SK-N-SH treated with all-trans-retinoic acid at 6 μM for 48 hours (cell line): ENCODE results near the gene SCO1.

Experiments used
- ATAC-seq: fragments of 200-7000 bp; cut with Tn5 transposase; 3 replicates; pipeline ENCODE4 v1.9.1; 2020; ENCODE audit warnings: mild to moderate bottlenecking, moderate library complexity
- BACH2 ChIP-seq: fragments of 250-450 bp; sonication (Bioruptor Pico); IDR thresholded peaks from 2 replicates; pipeline ENCODE4 v1.9.0; 2021; ENCODE audit warnings: mild to moderate bottlenecking, borderline replicate concordance
- CSDC2 ChIP-seq: fragments of 250-450 bp; sonication (Bioruptor Pico); IDR thresholded peaks from 2 replicates; pipeline ENCODE4 v1.5.0; 2020; ENCODE audit warnings: mild to moderate bottlenecking, moderate library complexity
- ESRRG ChIP-seq: fragments of 250-450 bp; sonication (Bioruptor Pico); IDR thresholded peaks from 2 replicates; pipeline ENCODE4 v1.6.1; 2021; ENCODE audit warnings: mild to moderate bottlenecking
- GLIS3 ChIP-seq: fragments of 250-450 bp; sonication (Bioruptor Pico); IDR thresholded peaks from 2 replicates; pipeline ENCODE4 v1.5.0; 2020; ENCODE audit warnings: mild to moderate bottlenecking, moderate library complexity
- ISL1 ChIP-seq: fragments of 250-450 bp; sonication (Bioruptor Pico); IDR thresholded peaks from 2 replicates; pipeline ENCODE4 v2.1.2; 2022; ENCODE audit warnings: mild to moderate bottlenecking, moderate library complexity
- OSR1 ChIP-seq: fragments of 250-450 bp; sonication (Bioruptor Pico); IDR thresholded peaks from 2 replicates; pipeline ENCODE4 v1.8.0; 2022; ENCODE audit warnings: moderate library complexity, mild to moderate bottlenecking, inconsistent platforms
- PPARA ChIP-seq: fragments of 250-450 bp; sonication (Bioruptor Pico); IDR thresholded peaks from 2 replicates; pipeline ENCODE4 v1.5.0; 2020; ENCODE audit warnings: mild to moderate bottlenecking, borderline replicate concordance
- RARB ChIP-seq: fragments of 250-450 bp; sonication (Bioruptor Pico); IDR thresholded peaks from 2 replicates; pipeline ENCODE4 v1.8.0; 2021; ENCODE audit warnings: mild to moderate bottlenecking, moderate library complexity
- SNAI2 ChIP-seq: fragments of 250-450 bp; sonication (Bioruptor Pico); IDR thresholded peaks from 2 replicates; pipeline ENCODE4 v1.5.0; 2020; ENCODE audit warnings: mild to moderate bottlenecking, moderate library complexity
- TCF4 ChIP-seq: fragments of 250-450 bp; sonication (Bioruptor Pico); IDR thresholded peaks from 2 replicates; pipeline ENCODE4 v1.8.0; 2021; ENCODE audit warnings: mild to moderate bottlenecking, moderate library complexity, borderline replicate concordance
- TOX ChIP-seq: fragments of 250-450 bp; sonication (Bioruptor Pico); IDR thresholded peaks from 2 replicates; pipeline ENCODE4 v1.8.0; 2021; ENCODE audit warnings: mild to moderate bottlenecking, moderate library complexity, borderline replicate concordance
- ZC3H10 ChIP-seq: fragments of 250-450 bp; sonication (Bioruptor Pico); IDR thresholded peaks from 2 replicates; pipeline ENCODE4 v1.5.1; 2021; ENCODE audit warnings: mild to moderate bottlenecking, moderate library complexity
- ZFP3 ChIP-seq: fragments of 250-450 bp; sonication (Bioruptor Pico); IDR thresholded peaks from 2 replicates; pipeline ENCODE4 v1.5.0; 2020; ENCODE audit warnings: mild to moderate bottlenecking, moderate library complexity
- ZFP30 ChIP-seq: fragments of 450-650 bp; formaldehyde crosslinking; IDR thresholded peaks from 2 replicates; pipeline ENCODE4 v1.5.0; 2022; ENCODE audit warnings: mild to moderate bottlenecking, moderate library complexity
- ZNF565 ChIP-seq: fragments of 450-650 bp; formaldehyde crosslinking; conservative IDR thresholded peaks from 2 replicates; pipeline ENCODE4 v1.5.0; 2020; ENCODE audit warnings: low read depth, mild to moderate bottlenecking, moderate library complexity
- ZNF70 ChIP-seq: fragments of 450-650 bp; formaldehyde crosslinking; IDR thresholded peaks from 2 replicates; pipeline ENCODE4 v1.5.0; 2020; ENCODE audit warnings: mild to moderate bottlenecking, moderate library complexity
- ZNF8 ChIP-seq: fragments of 450-650 bp; formaldehyde crosslinking; IDR thresholded peaks from 2 replicates; pipeline ENCODE4 v1.5.0; 2020; ENCODE audit warnings: mild to moderate bottlenecking, moderate library complexity
- TF ChIP-seq, protein P1 (sequence below): fragments of 250-450 bp; sonication (Bioruptor Pico); IDR thresholded peaks from 2 replicates; pipeline ENCODE4 v1.5.1; 2021; ENCODE audit warnings: mild to moderate bottlenecking, moderate library complexity
- TF ChIP-seq, protein P2 (sequence below): fragments of 250-450 bp; sonication (Bioruptor Pico); IDR thresholded peaks from 2 replicates; pipeline ENCODE4 v1.5.0; 2020; ENCODE audit warnings: mild to moderate bottlenecking, moderate library complexity
- TF ChIP-seq, protein P3 (sequence below): fragments of 250-450 bp; sonication (Bioruptor Pico); IDR thresholded peaks from 2 replicates; pipeline ENCODE4 v1.5.1; 2020; ENCODE audit warnings: low read depth, mild to moderate bottlenecking, moderate library complexity
- TF ChIP-seq, protein P4 (sequence below): fragments of 250-450 bp; sonication (Bioruptor Pico); IDR thresholded peaks from 2 replicates; pipeline ENCODE4 v1.8.0; 2020; ENCODE audit warnings: mild to moderate bottlenecking, moderate library complexity, borderline replicate concordance
- TF ChIP-seq, protein P5 (sequence below): fragments of 250-450 bp; sonication (Bioruptor Pico); IDR thresholded peaks from 2 replicates; pipeline ENCODE4 v1.8.0; 2021; ENCODE audit warnings: low read depth, mild to moderate bottlenecking, moderate library complexity, borderline replicate concordance

The SCO1 gene

DNA sequence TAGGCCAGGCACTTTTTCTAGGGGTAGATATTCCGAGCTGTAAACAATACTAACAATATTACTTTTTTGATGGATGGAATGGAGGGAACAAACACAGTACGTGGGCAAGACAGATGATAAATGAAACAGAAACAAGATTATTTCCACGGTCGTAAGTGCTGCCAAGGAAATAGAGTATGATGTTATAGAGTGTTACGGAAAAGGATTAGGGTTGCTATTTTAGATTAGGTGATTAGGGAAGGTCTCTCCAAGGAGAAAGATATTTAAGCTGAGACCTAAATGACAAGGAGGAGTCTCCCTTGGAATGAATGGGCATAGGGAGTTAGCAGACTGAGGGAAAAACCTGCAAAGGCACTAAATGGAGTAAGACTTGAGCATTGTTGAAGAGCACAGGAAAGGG is 8.4 kb upstream of the SCO1 start (continued):
- TF ChIP-seq, protein P1, sequence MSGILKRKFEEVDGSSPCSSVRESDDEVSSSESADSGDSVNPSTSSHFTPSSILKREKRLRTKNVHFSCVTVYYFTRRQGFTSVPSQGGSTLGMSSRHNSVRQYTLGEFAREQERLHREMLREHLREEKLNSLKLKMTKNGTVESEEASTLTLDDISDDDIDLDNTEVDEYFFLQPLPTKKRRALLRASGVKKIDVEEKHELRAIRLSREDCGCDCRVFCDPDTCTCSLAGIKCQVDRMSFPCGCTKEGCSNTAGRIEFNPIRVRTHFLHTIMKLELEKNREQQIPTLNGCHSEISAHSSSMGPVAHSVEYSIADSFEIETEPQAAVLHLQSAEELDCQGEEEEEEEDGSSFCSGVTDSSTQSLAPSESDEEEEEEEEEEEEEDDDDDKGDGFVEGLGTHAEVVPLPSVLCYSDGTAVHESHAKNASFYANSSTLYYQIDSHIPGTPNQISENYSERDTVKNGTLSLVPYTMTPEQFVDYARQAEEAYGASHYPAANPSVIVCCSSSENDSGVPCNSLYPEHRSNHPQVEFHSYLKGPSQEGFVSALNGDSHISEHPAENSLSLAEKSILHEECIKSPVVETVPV (CRISPR knock-in tag): no peak
- no peak for TF ChIP-seq TCF4
- no peak for TF ChIP-seq ZFP30 (CRISPR knock-in tag)
- TF ChIP-seq ZNF8 (CRISPR knock-in tag): no peak

DNA sequence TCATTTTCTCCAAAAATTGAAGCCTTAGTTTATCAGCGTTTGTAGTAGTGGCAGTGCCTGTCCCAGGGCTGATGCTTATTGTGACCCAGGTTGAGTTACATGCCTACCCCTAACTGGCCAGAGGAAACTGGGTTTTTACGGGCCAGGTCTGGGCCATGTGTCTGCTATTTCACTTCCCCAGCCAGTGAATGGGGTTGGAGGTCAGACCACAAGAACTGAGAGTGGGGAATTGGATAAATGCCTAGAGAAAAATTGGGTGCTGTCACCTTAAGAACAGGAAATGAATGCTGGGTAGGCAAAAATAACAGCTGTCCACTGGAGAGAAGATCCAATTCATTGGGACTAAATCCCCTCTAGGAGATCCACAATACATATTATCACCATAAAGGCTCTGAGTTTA is 5.2 kb upstream of the SCO1 start:
- no peak for ATAC-seq
- TF ChIP-seq OSR1 (CRISPR knock-in tag): no peak
- TF ChIP-seq ESRRG (CRISPR knock-in tag): no peak
- no peak for TF ChIP-seq ZNF70
- TF ChIP-seq ZFP3: no peak
- no peak for TF ChIP-seq ZFP30 (CRISPR knock-in tag)
- TF ChIP-seq ZNF565: no peak
- TF ChIP-seq, protein P2, sequence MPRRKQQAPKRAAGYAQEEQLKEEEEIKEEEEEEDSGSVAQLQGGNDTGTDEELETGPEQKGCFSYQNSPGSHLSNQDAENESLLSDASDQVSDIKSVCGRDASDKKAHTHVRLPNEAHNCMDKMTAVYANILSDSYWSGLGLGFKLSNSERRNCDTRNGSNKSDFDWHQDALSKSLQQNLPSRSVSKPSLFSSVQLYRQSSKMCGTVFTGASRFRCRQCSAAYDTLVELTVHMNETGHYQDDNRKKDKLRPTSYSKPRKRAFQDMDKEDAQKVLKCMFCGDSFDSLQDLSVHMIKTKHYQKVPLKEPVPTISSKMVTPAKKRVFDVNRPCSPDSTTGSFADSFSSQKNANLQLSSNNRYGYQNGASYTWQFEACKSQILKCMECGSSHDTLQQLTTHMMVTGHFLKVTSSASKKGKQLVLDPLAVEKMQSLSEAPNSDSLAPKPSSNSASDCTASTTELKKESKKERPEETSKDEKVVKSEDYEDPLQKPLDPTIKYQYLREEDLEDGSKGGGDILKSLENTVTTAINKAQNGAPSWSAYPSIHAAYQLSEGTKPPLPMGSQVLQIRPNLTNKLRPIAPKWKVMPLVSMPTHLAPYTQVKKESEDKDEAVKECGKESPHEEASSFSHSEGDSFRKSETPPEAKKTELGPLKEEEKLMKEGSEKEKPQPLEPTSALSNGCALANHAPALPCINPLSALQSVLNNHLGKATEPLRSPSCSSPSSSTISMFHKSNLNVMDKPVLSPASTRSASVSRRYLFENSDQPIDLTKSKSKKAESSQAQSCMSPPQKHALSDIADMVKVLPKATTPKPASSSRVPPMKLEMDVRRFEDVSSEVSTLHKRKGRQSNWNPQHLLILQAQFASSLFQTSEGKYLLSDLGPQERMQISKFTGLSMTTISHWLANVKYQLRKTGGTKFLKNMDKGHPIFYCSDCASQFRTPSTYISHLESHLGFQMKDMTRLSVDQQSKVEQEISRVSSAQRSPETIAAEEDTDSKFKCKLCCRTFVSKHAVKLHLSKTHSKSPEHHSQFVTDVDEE (CRISPR knock-in tag): no peak
- no peak for TF ChIP-seq RARB (CRISPR knock-in tag)
- no peak for TF ChIP-seq ISL1
- TF ChIP-seq, protein P1 (CRISPR knock-in tag): no peak
- TF ChIP-seq, protein P3, sequence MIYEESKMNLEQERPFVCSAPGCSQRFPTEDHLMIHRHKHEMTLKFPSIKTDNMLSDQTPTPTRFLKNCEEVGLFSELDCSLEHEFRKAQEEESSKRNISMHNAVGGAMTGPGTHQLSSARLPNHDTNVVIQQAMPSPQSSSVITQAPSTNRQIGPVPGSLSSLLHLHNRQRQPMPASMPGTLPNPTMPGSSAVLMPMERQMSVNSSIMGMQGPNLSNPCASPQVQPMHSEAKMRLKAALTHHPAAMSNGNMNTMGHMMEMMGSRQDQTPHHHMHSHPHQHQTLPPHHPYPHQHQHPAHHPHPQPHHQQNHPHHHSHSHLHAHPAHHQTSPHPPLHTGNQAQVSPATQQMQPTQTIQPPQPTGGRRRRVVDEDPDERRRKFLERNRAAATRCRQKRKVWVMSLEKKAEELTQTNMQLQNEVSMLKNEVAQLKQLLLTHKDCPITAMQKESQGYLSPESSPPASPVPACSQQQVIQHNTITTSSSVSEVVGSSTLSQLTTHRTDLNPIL: no peak
- no peak for TF ChIP-seq BACH2 (CRISPR knock-in tag)
- TF ChIP-seq, protein P4, sequence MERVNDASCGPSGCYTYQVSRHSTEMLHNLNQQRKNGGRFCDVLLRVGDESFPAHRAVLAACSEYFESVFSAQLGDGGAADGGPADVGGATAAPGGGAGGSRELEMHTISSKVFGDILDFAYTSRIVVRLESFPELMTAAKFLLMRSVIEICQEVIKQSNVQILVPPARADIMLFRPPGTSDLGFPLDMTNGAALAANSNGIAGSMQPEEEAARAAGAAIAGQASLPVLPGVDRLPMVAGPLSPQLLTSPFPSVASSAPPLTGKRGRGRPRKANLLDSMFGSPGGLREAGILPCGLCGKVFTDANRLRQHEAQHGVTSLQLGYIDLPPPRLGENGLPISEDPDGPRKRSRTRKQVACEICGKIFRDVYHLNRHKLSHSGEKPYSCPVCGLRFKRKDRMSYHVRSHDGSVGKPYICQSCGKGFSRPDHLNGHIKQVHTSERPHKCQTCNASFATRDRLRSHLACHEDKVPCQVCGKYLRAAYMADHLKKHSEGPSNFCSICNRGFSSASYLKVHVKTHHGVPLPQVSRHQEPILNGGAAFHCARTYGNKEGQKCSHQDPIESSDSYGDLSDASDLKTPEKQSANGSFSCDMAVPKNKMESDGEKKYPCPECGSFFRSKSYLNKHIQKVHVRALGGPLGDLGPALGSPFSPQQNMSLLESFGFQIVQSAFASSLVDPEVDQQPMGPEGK (CRISPR knock-in tag): no peak
- TF ChIP-seq SNAI2 (CRISPR knock-in tag): no peak
- no peak for TF ChIP-seq PPARA (CRISPR knock-in tag)
- TF ChIP-seq GLIS3 (CRISPR knock-in tag): no peak
- no peak for TF ChIP-seq TOX (CRISPR knock-in tag)
- no peak for TF ChIP-seq ZNF8 (CRISPR knock-in tag)
- TF ChIP-seq TCF4: no peak

DNA sequence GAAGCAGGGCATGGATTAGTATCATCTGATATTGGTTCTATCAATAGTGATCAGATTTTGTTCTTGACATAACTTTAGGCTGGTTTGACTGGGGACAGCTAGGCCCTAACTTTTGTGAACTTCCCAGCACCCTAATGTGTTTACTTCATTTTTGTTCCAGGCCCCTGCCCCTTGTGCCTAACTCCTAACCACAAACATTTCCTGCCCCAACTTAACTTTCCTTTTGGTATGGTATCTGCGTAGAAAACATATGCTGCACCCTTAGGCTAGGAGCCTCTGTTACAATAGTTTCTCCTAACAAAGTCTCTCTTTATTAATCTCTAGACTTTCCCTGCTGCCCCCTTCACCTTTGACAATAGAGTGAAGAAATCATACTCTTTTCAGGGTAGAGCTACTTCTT is 2.5 kb upstream of the SCO1 start:
- ATAC-seq: no peak
- TF ChIP-seq ZNF70: no peak
- TF ChIP-seq, protein P1 (CRISPR knock-in tag): no peak
- TF ChIP-seq, protein P4 (CRISPR knock-in tag): no peak
- no peak for TF ChIP-seq ZNF565
- no peak for TF ChIP-seq ZC3H10 (CRISPR knock-in tag)
- no peak for TF ChIP-seq TCF4
- TF ChIP-seq PPARA (CRISPR knock-in tag): no peak
- TF ChIP-seq BACH2 (CRISPR knock-in tag): no peak
- TF ChIP-seq ZFP30 (CRISPR knock-in tag): no peak
- TF ChIP-seq, protein P3: no peak
- TF ChIP-seq CSDC2 (CRISPR knock-in tag): no peak
- TF ChIP-seq OSR1 (CRISPR knock-in tag): no peak
- no peak for TF ChIP-seq ESRRG (CRISPR knock-in tag)
- TF ChIP-seq, protein P5, sequence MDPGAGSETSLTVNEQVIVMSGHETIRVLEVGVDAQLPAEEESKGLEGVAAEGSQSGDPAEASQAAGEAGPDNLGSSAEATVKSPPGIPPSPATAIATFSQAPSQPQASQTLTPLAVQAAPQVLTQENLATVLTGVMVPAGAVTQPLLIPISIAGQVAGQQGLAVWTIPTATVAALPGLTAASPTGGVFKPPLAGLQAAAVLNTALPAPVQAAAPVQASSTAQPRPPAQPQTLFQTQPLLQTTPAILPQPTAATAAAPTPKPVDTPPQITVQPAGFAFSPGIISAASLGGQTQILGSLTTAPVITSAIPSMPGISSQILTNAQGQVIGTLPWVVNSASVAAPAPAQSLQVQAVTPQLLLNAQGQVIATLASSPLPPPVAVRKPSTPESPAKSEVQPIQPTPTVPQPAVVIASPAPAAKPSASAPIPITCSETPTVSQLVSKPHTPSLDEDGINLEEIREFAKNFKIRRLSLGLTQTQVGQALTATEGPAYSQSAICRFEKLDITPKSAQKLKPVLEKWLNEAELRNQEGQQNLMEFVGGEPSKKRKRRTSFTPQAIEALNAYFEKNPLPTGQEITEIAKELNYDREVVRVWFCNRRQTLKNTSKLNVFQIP (CRISPR knock-in tag): no peak
- no peak for TF ChIP-seq ZFP3
